Upper lobe of left lung (tissue), 4 donors: ENCODE measurements around the gene TAS2R19.

ENCODE experiments used
- CTCF ChIP-seq, 6 experiments: fragments of 450-650 bp in 4 of 6; fragments of 200-600 bp in 2 of 6; sonication (generic) in 2 of 6; IDR thresholded peaks; one replicate each; pipeline ENCODE4 v1.5.1; 2016 to 2019; ENCODE audit warnings: antibody characterized with exemption in 6 of 6
- POLR2A ChIP-seq, 4 donors: fragments of 450-650 bp; IDR thresholded peaks; one replicate each; pipeline ENCODE4 v1.5.1; 2016 to 2017; ENCODE audit warnings: antibody characterized with exemption in 4 of 4, mild to moderate bottlenecking in 2 of 4
- POLR2AphosphoS5 ChIP-seq, 2 donors: sonication (generic); formaldehyde crosslinking; IDR thresholded peaks; one replicate each; pipeline ENCODE4 v1.5.1; 2017; ENCODE audit warnings: antibody characterized with exemption in 2 of 2

- no peak for TF ChIP-seq CTCF (IDR thresholded peaks at IDR 0.05)
- TF ChIP-seq POLR2AphosphoS5 (IDR thresholded peaks at IDR 0.05) = no peak
- TF ChIP-seq POLR2A (IDR thresholded peaks at IDR 0.05) = no peak
Observed at GRCh38 chr12:11069854-11070365, 47.5 kb upstream of the TAS2R19 start.
